ENCODE measurements around the gene PMPCA.

PMPCA gene

GRCh38 chr9:136433849-136434579, 23.6 kb downstream of the PMPCA start:
- DNase-seq: no peak

- no peak for DNase-seq
These were observed 24.2 kb downstream of the PMPCA start for GRCh38 chr9:136434580-136435169.

- no peak for DNase-seq
These were observed 25.7 kb downstream of the PMPCA start for GRCh38 chr9:136436055-136436634.

- DNase-seq: no peak
These were observed 27.0 kb downstream of the PMPCA start for GRCh38 chr9:136437430-136437829.

- peak in 1 of 58 donors; percentile 17 for DNase-seq
These were observed 27.5 kb downstream of the PMPCA start for GRCh38 chr9:136437839-136438547.

GRCh38 chr9:136438548-136439480, 28.4 kb downstream of the PMPCA start:
- peak in 1 of 58 donors; percentile 22 for DNase-seq

GRCh38 chr9:136439481-136440408, 29.3 kb downstream of the PMPCA start, which contains the start of gene INPP5E:
TSS of gene INPP5E (minus strand) at chr9:136439845. CDS start at chr9:136439419, 426 bp downstream.
- peak in 50 of 58 donors; percentile 5 to 68 (median 42) for DNase-seq

- no peak for DNase-seq
These were observed 30.8 kb downstream of the PMPCA start for GRCh38 chr9:136441191-136441680.

- peak in 1 of 58 donors; percentile 32 for DNase-seq
These were observed 31.3 kb downstream of the PMPCA start for GRCh38 chr9:136441681-136442245.

- no peak for DNase-seq
These were observed 31.8 kb downstream of the PMPCA start for GRCh38 chr9:136442265-136442664.

- no peak for DNase-seq
These were observed 32.6 kb downstream of the PMPCA start for GRCh38 chr9:136443087-136443486.

GRCh38 chr9:136443687-136444086, 33.2 kb downstream of the PMPCA start:
- no peak for DNase-seq

- no peak for DNase-seq
These were observed 33.6 kb downstream of the PMPCA start for GRCh38 chr9:136444102-136444501.

- no peak for DNase-seq
These were observed 35.3 kb downstream of the PMPCA start for GRCh38 chr9:136445799-136446198.

GRCh38 chr9:136447173-136447778, 36.8 kb downstream of the PMPCA start:
- no peak for DNase-seq

GRCh38 chr9:136448655-136449054, 38.2 kb downstream of the PMPCA start:
- peak in 3 of 58 donors; percentile 6 to 30 (median 26) for DNase-seq

- DNase-seq: no peak
These were observed 40.9 kb downstream of the PMPCA start for GRCh38 chr9:136451221-136451877.

GRCh38 chr9:136453326-136453725, 42.9 kb downstream of the PMPCA start:
- no peak for DNase-seq
